Breast epithelium (tissue), 3 donors: ENCODE data around the gene PRPF6.

Experiments used
- CTCF ChIP-seq, 3 donors: fragments of 450-650 bp; IDR thresholded peaks; one replicate each; pipeline ENCODE4 v1.5.1; 2016 to 2017; ENCODE audit warnings: antibody characterized with exemption in 3 of 3, mild to moderate bottlenecking in 3 of 3, moderate library complexity in 3 of 3
- POLR2A ChIP-seq: fragments of 450-650 bp; IDR thresholded peaks from one replicate; pipeline ENCODE4 v1.6.1; 2016; ENCODE audit warnings: antibody characterized with exemption, mild to moderate bottlenecking, moderate library complexity
- POLR2AphosphoS5 ChIP-seq, 3 donors: sonication (generic); formaldehyde crosslinking; IDR thresholded peaks; one replicate each; pipeline ENCODE4 v1.6.1; 2017; ENCODE audit warnings: antibody characterized with exemption in 3 of 3

GRCh38 chr20:63957004-63957689, 23.8 kb upstream of the PRPF6 start:
- TF ChIP-seq CTCF (IDR thresholded peaks at IDR 0.05), result peak in 1 of 3 donors; percentile 8
- no peak for TF ChIP-seq POLR2A
- TF ChIP-seq POLR2AphosphoS5 (IDR thresholded peaks at IDR 0.05), result peak in 1 of 3 donors; percentile 39
